Measurements from ENCODE around the gene KCTD14.
"Not testable (repeated sequence)": the region's sequence is repeated elsewhere in the genome, so short reads cannot be mapped to it uniquely, and the experiment has no call there.

Gene KCTD14

GRCh38 chr11:78022397-78023396 lies at the start of gene KCTD14:
Gene KCTD14, minus strand, starts transcription at chr11:78023276. Its CDS starts 27 bp downstream, at chr11:78023249.
- no peak for DNase-seq

GRCh38 chr11:78072455-78072854 lies 49.4 kb upstream of the KCTD14 start:
- no peak for DNase-seq

GRCh38 chr11:78071717-78072116 lies 48.6 kb upstream of the KCTD14 start:
- no peak for DNase-seq

- DNase-seq, result no peak
Observed at GRCh38 chr11:78070621-78071020, 47.5 kb upstream of the KCTD14 start.

GRCh38 chr11:78069465-78069864 lies 46.4 kb upstream of the KCTD14 start:
- DNase-seq, result peak in 1 of 58 donors; percentile 44

GRCh38 chr11:78067704-78068103 lies 44.6 kb upstream of the KCTD14 start:
- DNase-seq, result no peak

GRCh38 chr11:78066471-78066870 lies 43.4 kb upstream of the KCTD14 start:
- no peak for DNase-seq

- DNase-seq, result no peak
Observed at GRCh38 chr11:78065203-78065602, 42.1 kb upstream of the KCTD14 start.

- peak in 1 of 58 donors; percentile 30 for DNase-seq
Observed at GRCh38 chr11:78063440-78064181, 40.5 kb upstream of the KCTD14 start, which contains the start of gene THRSP. Gene THRSP, plus strand, starts transcription at chr11:78063861. Its CDS starts 21 bp downstream, at chr11:78063882.

- no peak for DNase-seq
Observed at GRCh38 chr11:78062671-78063070, 39.6 kb upstream of the KCTD14 start.

- peak in 16 of 58 donors; percentile 6 to 50 (median 12) for DNase-seq
Observed at GRCh38 chr11:78061921-78062311, 38.8 kb upstream of the KCTD14 start.

- DNase-seq, result no peak
Observed at GRCh38 chr11:78061088-78061920, 38.2 kb upstream of the KCTD14 start.

- no peak for DNase-seq
Observed at GRCh38 chr11:78060533-78060932, 37.5 kb upstream of the KCTD14 start.

GRCh38 chr11:78059749-78060328 lies 36.8 kb upstream of the KCTD14 start:
- not testable (repeated sequence) for DNase-seq

GRCh38 chr11:78057462-78058055 lies 34.5 kb upstream of the KCTD14 start:
- DNase-seq, result no peak

GRCh38 chr11:78056093-78056492 lies 33.0 kb upstream of the KCTD14 start:
- DNase-seq, result no peak

GRCh38 chr11:78054971-78055370 lies 31.9 kb upstream of the KCTD14 start:
- DNase-seq, result no peak

GRCh38 chr11:78050964-78051831 lies 28.1 kb upstream of the KCTD14 start:
- DNase-seq, result no peak

- no peak for DNase-seq
Observed at GRCh38 chr11:78049348-78049747, 26.3 kb upstream of the KCTD14 start.
